HepG2 (cell line): Measurements from ENCODE around the gene LINS1. TPM values are rescaled to one million over a fixed set of nuclear protein-coding genes. Genes with fewer than 3 reads are reported as not detected.

ENCODE experiments used
- ATAC-seq: fragments of 200-7000 bp; cut with Tn5 transposase; 3 replicates; pipeline ENCODE4 v1.9.1; 2020; ENCODE audit warnings: mild to moderate bottlenecking, moderate library complexity
- BruUV-seq: library from RNA; stranded (reverse); fragments of 400-500 nt; replicated peaks from 2 replicates; lab custom pipeline; 2021; lab: Mats Ljungman, UMichigan
- CTCF ChIA-PET: fragments of 300-600 bp; formaldehyde crosslinking; extraction: SDS; loops from one replicate; lab custom pipeline; 2021; ENCODE audit warnings: low total read pairs, inconsistent platforms, low intra/inter-chr PET ratio; lab: Yijun Ruan, JAX
- POLR2A ChIA-PET: fragments of 350-600 bp; sonication (Branson Sonifier 250); formaldehyde crosslinking; loops from one replicate; lab custom pipeline; 2020; ENCODE audit warnings: antibody characterized with exemption, inconsistent platforms; lab: Yijun Ruan, JAX
- DNase-seq: peaks from one replicate; pipeline ENCODE4 v3.0.0-alpha.2; 2015; ENCODE audit warnings: low spot score
- FAIRE-seq: peaks from 3 replicates; lab custom pipeline; 2011; peaks lifted over from hg19 to GRCh38; lab: Jason Lieb, UNC
- H2AFZ ChIP-seq: one replicate; pipeline ENCODE4 v1.6.1; 2011; ENCODE audit warnings: low read length, inconsistent platforms
- H3K27ac ChIP-seq: fragments of 300-600 bp; 3 replicates; pipeline ENCODE4 v1.8.0; 2011; ENCODE audit warnings: mixed run types, mild to moderate bottlenecking, mixed read lengths, low read length, inconsistent platforms; ENCODE audit not compliant: insufficient read depth; ENCODE audit errors: extremely low read length
- H3K27me3 ChIP-seq, 2 experiments: fragments of 200-600 bp in 1 of 2; 2 replicates in 1 of 2; 3 replicates in 1 of 2; pipeline versions ENCODE4 v1.6.0 to v1.8.0; 2011; ENCODE audit warnings: low read length in 2 of 2, mild to moderate bottlenecking in 2 of 2, moderate library complexity in 2 of 2, inconsistent platforms in 1 of 2; ENCODE audit not compliant: insufficient read depth in 2 of 2, control insufficient read depth in 1 of 2
- H3K36me3 ChIP-seq, 2 experiments: fragments of 200-600 bp in 1 of 2; replicated peaks in 1 of 2; 2 replicates in 1 of 2; 3 replicates in 1 of 2; pipeline versions ENCODE4 v1.5.1 to v1.8.0; 2011; ENCODE audit warnings: low read length in 2 of 2, inconsistent platforms in 1 of 2; ENCODE audit not compliant: insufficient read depth in 2 of 2, control insufficient read depth in 1 of 2
- H3K4me1 ChIP-seq: 2 replicates; pipeline ENCODE4 v1.5.1; 2012; ENCODE audit warnings: low read length, inconsistent platforms; ENCODE audit not compliant: insufficient read depth
- H3K4me2 ChIP-seq: 2 replicates; pipeline ENCODE4 v1.6.0; 2011; ENCODE audit warnings: low read depth, low read length, inconsistent platforms
- H3K4me3 ChIP-seq, 3 experiments: fragments of 200-600 bp in 1 of 3; sonication (generic), shearing (Covaris generic) in 1 of 3; replicated peaks in 1 of 3; 2 replicates each; pipeline ENCODE4 v1.5.1; 2011 to 2016; ENCODE audit warnings: low read length in 3 of 3, inconsistent platforms in 2 of 3, low read depth in 2 of 3, mild to moderate bottlenecking in 2 of 3, control low read depth in 1 of 3, mixed read lengths in 1 of 3; ENCODE audit not compliant: insufficient read depth in 1 of 3
- H3K79me2 ChIP-seq: one replicate; pipeline ENCODE4 v1.6.1; 2011; ENCODE audit warnings: low read length, inconsistent platforms; ENCODE audit not compliant: insufficient read depth
- H3K9ac ChIP-seq: 2 replicates; pipeline ENCODE4 v1.6.0; 2011; ENCODE audit warnings: mild to moderate bottlenecking, low read depth, low read length, inconsistent platforms; ENCODE audit not compliant: insufficient read depth
- H3K9me3 ChIP-seq: 2 replicates; pipeline ENCODE4 v1.5.1; 2012; ENCODE audit warnings: mild to moderate bottlenecking, low read length
- H4K20me1 ChIP-seq: 2 replicates; pipeline ENCODE4 v1.6.0; 2011; ENCODE audit warnings: inconsistent platforms, mild to moderate bottlenecking, low read length, moderate library complexity; ENCODE audit not compliant: insufficient read depth
- FOXP1 ChIP-seq, 2 experiments: fragments of 450-650 bp in 1 of 2; IDR thresholded peaks; 2 replicates each; pipeline ENCODE4 v1.6.1; 2017 to 2018; ENCODE audit warnings: antibody characterized with exemption in 1 of 2
- GLI4 ChIP-seq: sonication (generic); formaldehyde crosslinking; IDR thresholded peaks from 2 replicates; pipeline ENCODE4 v1.5.1; 2020; ENCODE audit warnings: missing genetic modification reagents, mild to moderate bottlenecking, moderate library complexity, borderline replicate concordance
- MXD4 ChIP-seq: IDR thresholded peaks from 2 replicates; pipeline ENCODE4 v1.6.1; 2016; ENCODE audit warnings: mild to moderate bottlenecking, missing biosample characterization, missing genetic modification reagents
- SMARCC2 ChIP-seq: fragments of 450-650 bp; IDR thresholded peaks from 2 replicates; pipeline ENCODE4 v1.6.1; 2017; ENCODE audit warnings: antibody characterized with exemption, mild to moderate bottlenecking
- STAG1 ChIP-seq: sonication (generic); formaldehyde crosslinking; IDR thresholded peaks from 2 replicates; pipeline ENCODE4 v1.4.0; 2020; ENCODE audit warnings: missing genetic modification reagents
- TSC22D2 ChIP-seq: sonication (generic); formaldehyde crosslinking; IDR thresholded peaks from 2 replicates; pipeline ENCODE4 v1.5.1; 2020; ENCODE audit warnings: missing genetic modification reagents, mild to moderate bottlenecking, borderline replicate concordance
- U2AF2 ChIP-seq: fragments of 200-400 bp; formaldehyde crosslinking; IDR thresholded peaks from 2 replicates; pipeline ENCODE4 v1.6.1; 2017; ENCODE audit warnings: low read depth, mild to moderate bottlenecking, low read length
- ZFY ChIP-seq: sonication (generic); formaldehyde crosslinking; IDR thresholded peaks from 2 replicates; pipeline ENCODE4 v1.4.0; 2020; ENCODE audit warnings: missing genetic modification reagents
- ZNF143 ChIP-seq: sonication (generic); formaldehyde crosslinking; IDR thresholded peaks from 2 replicates; pipeline ENCODE4 v1.4.0; 2020; ENCODE audit warnings: missing genetic modification reagents
- ZNF317 ChIP-seq: sonication (generic); formaldehyde crosslinking; IDR thresholded peaks from 2 replicates; pipeline ENCODE4 v1.5.0; 2020; ENCODE audit warnings: mild to moderate bottlenecking, missing genetic modification reagents
- ZNF674 ChIP-seq: sonication (generic); formaldehyde crosslinking; IDR thresholded peaks from 2 replicates; pipeline ENCODE4 v1.5.0; 2020; ENCODE audit warnings: low read depth, mild to moderate bottlenecking, missing genetic modification reagents
- in situ Hi-C: cut with HindIII; loops from 2 replicates; pipeline ENCODE4 v1.10.0; 2017; ENCODE audit warnings: low pct_unique_long_range_greater_than_20kb; ENCODE audit not compliant: extremely low pct_ligation_motif_present
- intact Hi-C: fragments of 100-400 bp; cut with micrococcal nuclease; formaldehyde crosslinking; loops from one replicate; pipeline ENCODE4 v1.10.0; 2022; ENCODE audit not compliant: unreplicated experiment
- polyA plus RNA-seq, 8 experiments: library from polyadenylated mRNA; depleted of rRNA in 3 of 8; stranded (reverse) in 7 of 8; unstranded in 1 of 8; fragments of >200 nt; fragmentation: Illumina TruSeq in 4 of 8; extraction: Trizol in 4 of 8; gene quantifications; 2 replicates each; pipeline versions ENCODE4 v1.2.1 to v1.2.3, GENCODE V29; 2011 to 2016; ENCODE audit warnings: low read depth in 4 of 8, missing spikeins in 1 of 8, mixed read lengths in 1 of 8; ENCODE audit not compliant: insufficient read depth in 1 of 8
- total RNA-seq, 5 experiments: library from RNA; depleted of rRNA; stranded (reverse); fragments of >200 nt; fragmentation: Illumina TruSeq; extraction: Trizol; gene quantifications; 2 replicates each; pipeline ENCODE4 v1.2.3, GENCODE V29; 2016; ENCODE audit warnings: low read depth in 1 of 5
- TF ChIP-seq, protein P1 (sequence below): sonication (generic); formaldehyde crosslinking; IDR thresholded peaks from 2 replicates; pipeline ENCODE4 v1.9.0; 2021; ENCODE audit warnings: missing genetic modification reagents, borderline replicate concordance
- TF ChIP-seq, protein P2 (sequence below): sonication (generic); formaldehyde crosslinking; IDR thresholded peaks from 2 replicates; pipeline ENCODE4 v1.8.0; 2022; ENCODE audit warnings: mild to moderate bottlenecking, missing genetic modification reagents, borderline replicate concordance
- TF ChIP-seq, protein P3 (sequence below): IDR thresholded peaks from 2 replicates; pipeline ENCODE4 v1.6.1; 2016; ENCODE audit warnings: low read depth, control low read depth

Gene LINS1
- total and polyA plus RNA-seq, 2 of the 13 experiments (the other 11 are each of a cell fraction or from before 2014, with no cell fraction given) = 9.8 to 10.4 TPM

DNA sequence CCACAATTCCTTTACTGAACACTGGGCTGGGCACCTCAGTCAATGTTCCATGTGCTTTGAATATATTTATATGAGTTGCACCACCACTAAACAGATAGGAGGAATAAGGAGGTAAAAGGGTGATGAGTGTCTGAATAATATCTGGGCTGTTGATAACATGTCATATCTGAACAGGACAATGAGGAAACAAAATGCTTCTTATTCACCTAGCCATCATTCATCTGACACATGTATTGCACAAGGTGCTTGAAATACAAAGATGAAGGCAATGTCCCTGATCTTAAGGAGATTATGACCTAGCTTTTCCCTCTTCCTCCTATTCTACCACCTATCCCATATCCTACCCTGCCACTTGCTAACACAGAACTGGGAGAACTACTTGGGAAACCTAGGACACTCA, 65.3 kb downstream of the LINS1 start:
- ChIA-PET CTCF (no interaction called here), POLR2A (no interaction called here)
- Histone ChIP-seq H3K9me3 (no peaks in the 10 kb centered on the region), H3K27ac (no peak overlapping the region), H3K27me3 (peaks cover 3 to 18% of the 10 kb centered on the region in 2 experiments; a peak in 4 of 5 replicates), H3K4me3 (no peak overlapping the region), H3K4me1 (no peaks in the 10 kb centered on the region), H2AFZ (no peak overlapping the region), H3K4me2 (no peak overlapping the region), H3K9ac (no peak overlapping the region), H4K20me1 (no peaks in the 10 kb centered on the region), H3K36me3 (no peaks in the 10 kb centered on the region), H3K79me2 (no peaks in the 10 kb centered on the region)
- in situ Hi-C loops = no loop called here
- FAIRE-seq (no peak), ATAC-seq (no peak), DNase-seq (no peak)
- intact Hi-C loops = no loop called here
- no TSS peak for BruUV-seq
- TF ChIP-seq, protein P1, sequence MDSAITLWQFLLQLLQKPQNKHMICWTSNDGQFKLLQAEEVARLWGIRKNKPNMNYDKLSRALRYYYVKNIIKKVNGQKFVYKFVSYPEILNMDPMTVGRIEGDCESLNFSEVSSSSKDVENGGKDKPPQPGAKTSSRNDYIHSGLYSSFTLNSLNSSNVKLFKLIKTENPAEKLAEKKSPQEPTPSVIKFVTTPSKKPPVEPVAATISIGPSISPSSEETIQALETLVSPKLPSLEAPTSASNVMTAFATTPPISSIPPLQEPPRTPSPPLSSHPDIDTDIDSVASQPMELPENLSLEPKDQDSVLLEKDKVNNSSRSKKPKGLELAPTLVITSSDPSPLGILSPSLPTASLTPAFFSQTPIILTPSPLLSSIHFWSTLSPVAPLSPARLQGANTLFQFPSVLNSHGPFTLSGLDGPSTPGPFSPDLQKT (CRISPR knock-in tag) = no peak
- no peak for TF ChIP-seq ZNF317 (CRISPR knock-in tag)
- no peak for TF ChIP-seq SMARCC2
- TF ChIP-seq TSC22D2 (CRISPR knock-in tag) = no peak
- TF ChIP-seq, protein P2, sequence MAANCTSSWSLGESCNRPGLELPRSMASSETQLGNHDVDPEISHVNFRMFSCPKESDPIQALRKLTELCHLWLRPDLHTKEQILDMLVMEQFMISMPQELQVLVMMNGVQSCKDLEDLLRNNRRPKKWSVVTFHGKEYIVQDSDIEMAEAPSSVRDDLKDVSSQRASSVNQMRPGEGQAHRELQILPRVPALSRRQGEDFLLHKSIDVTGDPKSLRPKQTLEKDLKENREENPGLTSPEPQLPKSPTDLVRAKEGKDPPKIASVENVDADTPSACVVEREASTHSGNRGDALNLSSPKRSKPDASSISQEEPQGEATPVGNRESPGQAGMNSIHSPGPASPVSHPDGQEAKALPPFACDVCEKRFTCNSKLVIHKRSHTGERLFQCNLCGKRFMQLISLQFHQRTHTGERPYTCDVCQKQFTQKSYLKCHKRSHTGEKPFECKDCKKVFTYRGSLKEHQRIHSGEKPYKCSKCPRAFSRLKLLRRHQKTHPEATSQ (CRISPR knock-in tag) = no peak
- no peak for TF ChIP-seq STAG1 (CRISPR knock-in tag)
- TF ChIP-seq ZFY (CRISPR knock-in tag) = no peak
- TF ChIP-seq, protein P3, sequence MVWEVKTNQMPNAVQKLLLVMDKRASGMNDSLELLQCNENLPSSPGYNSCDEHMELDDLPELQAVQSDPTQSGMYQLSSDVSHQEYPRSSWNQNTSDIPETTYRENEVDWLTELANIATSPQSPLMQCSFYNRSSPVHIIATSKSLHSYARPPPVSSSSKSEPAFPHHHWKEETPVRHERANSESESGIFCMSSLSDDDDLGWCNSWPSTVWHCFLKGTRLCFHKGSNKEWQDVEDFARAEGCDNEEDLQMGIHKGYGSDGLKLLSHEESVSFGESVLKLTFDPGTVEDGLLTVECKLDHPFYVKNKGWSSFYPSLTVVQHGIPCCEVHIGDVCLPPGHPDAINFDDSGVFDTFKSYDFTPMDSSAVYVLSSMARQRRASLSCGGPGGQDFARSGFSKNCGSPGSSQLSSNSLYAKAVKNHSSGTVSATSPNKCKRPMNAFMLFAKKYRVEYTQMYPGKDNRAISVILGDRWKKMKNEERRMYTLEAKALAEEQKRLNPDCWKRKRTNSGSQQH (CRISPR knock-in tag) = no peak
- no peak for TF ChIP-seq ZNF143
- TF ChIP-seq MXD4 = no peak
- no peak for TF ChIP-seq ZNF674
- no peak for TF ChIP-seq FOXP1 (IDR thresholded peaks at IDR 0.05)
- TF ChIP-seq FOXP1 (CRISPR knock-in tag; IDR thresholded peaks at IDR 0.05) = no peak
- no peak for TF ChIP-seq GLI4 (CRISPR knock-in tag)
- no peak for TF ChIP-seq U2AF2
